Measurements from ENCODE around the gene ATF6.

Gene ATF6

DNA sequence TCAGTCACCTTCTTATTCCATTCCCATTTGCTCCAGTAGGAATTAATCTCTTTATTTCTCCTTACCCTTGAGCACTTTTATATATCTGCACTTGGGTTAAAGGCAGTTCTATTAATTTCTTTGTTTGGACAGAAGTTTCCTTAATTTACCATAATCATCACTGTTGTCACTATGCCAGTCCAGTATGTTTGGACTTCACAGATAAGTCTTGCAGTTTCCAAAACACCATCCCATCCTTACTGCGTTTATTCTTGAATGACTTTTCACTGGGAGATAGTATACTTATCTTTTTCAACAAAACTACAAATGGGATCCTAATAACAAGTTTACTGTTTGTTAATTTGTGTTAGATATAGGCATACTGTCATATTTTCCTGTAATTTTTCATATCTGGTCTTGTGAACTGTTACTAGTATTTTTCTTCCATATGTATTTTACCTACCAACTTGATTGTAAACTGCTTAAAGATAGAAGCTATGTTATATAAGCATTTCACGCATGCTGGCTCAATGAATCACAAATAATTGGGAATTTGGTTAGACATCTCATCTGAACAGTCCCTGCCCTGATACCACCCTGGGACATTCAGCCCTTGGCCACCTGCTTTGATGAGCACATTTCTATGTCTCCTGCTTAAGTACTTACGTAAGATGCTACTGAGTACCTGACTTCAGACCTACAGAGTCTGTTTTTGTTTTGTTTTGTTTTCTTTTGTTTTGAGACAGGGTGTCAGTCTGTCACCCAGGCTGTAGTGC, 179.4 kb downstream of the ATF6 start:
- no peak for DNase-seq

DNA sequence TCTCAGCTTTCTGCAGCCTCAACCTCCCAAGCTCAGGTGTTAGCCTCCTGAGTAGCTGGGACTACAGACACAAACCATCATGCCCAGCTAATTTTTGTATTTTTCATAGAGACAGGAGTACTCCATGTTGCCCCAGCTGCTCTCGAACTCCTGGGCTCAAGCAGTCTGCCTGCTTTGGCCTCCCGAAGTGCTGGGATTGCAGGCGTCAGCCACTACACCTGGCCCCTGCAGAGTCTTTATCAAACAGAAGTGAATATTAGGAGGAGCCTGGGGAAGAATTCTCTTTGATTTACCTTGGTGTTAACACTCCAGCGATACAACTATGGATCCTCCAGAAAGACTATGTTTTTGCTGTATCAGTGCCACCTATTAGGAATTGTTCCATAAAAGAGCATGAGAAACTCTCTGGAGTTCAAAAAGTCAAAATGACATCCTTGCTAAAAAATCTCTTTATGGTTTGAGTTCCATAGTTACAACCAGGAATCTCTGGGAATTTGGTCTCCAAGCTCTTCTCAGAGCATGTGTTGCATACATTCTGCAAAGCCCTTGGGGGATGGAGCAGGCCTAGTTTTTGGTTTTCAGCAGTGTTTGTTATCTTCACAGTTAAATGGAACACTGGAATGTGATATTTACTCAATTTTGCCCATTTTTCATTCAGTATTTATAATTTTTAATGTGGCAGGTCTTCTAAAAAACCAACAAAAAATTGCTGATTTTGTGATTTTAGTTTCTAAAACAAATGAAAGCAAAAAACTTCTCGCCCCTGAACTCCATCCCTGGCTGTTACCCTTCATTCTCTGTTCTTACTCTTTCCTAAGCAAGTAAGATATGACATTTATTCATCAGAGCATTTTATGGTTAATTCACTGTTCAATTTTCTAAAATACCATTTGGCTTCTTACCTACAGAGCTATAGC, 180.2 kb downstream of the ATF6 start:
- no peak for DNase-seq

DNA sequence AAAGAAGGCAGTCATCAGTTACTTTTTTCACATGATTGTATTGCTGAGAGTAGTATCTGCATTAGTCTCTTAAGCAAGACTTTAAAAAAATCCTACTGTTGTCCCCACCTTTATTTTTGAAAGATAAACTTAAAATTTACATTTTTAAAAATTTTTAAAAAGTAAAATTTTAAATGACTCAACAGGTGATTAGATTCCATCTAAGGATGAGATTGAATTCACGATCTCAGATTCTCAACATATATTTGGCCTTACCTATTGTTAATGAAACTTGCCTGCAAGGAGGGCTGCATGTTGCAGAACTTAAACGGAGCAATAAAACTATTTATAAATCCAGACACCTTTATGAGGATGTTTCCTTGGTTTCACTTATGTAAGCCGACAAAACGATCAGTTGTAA, 182.3 kb downstream of the ATF6 start:
- no peak for DNase-seq

DNA sequence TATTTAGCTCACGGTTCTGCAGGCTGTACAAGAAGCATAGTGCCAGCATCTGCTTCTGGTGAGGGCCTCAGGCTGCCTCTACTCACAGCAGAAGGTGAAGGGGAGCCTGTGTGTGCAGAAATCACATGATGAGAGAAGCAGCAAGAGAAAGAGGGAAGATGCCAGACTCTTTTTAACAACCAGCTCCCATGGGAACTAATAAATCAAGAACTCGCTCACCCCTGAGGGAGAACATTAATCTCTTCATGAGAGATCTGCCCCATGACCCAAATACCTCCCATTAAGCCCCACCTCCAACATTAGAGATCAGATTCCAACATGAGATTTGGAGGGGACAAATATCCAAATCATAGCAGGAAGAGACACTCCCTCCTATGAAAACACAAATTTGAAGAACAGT, 183.4 kb downstream of the ATF6 start:
- DNase-seq = no peak

DNA sequence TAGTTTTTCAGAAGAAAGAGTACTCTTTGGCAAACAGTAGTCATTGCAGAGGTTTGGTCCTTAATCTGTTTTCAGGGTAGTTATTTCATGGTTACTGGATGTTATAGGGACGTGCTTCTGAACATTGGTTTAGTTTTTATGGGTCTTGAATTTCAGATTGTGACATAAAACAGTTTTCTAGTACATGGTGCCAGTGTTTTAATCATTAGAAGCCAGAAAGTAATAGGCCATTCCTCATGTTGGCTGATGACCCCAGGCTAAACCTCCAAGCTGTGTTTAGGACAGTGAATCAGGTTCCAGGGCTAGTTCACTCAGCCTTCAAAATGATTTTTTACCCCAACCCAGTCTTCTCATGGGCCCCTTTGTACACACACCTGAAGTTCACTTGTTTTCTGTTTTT, 184.3 kb downstream of the ATF6 start:
- DNase-seq = no peak

DNA sequence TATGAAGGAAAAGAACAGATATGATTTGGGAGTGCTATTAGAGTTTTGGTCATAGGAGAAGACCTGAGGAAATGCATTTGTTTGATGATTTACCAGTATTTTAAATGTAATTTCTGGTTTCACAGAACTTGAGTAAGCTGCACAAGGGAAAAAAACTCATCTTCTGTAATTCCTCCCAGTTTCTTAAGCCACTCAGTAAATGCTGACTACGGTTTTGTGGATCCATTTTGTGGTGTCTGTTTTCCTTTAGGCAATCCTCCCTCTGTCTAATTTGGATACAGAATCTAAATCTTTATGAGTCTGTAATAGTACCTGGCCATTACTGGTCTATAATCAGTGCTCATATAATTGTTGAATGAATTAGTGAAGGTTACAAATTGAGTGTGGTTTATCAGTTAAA, 185.5 kb downstream of the ATF6 start:
- no peak for DNase-seq

DNA sequence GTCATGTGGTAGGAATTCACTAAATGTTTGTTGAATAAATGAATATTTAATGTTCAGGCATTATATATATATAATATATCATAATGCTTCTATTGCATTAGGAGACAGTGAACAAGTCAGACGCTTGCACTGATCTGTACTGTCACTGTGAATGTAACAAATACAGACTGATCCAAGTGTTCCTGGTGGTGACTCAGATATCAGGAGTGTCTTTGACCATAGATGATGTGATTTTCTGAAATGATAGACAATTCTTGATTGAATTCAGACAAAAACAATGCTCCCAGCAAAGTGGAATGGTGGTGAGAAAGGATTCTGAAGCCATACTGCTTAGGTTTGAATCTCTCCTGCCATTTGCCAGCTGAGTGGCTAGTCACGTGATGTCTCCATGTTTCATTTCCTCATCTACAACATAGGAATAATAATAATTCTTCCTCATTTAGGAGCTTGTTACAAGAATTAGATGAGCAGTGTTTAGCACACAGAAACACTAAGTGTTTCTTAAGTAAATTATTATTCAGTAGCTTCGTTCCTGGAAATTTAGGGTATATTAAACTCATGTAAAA, 186.6 kb downstream of the ATF6 start:
- DNase-seq = no peak

DNA sequence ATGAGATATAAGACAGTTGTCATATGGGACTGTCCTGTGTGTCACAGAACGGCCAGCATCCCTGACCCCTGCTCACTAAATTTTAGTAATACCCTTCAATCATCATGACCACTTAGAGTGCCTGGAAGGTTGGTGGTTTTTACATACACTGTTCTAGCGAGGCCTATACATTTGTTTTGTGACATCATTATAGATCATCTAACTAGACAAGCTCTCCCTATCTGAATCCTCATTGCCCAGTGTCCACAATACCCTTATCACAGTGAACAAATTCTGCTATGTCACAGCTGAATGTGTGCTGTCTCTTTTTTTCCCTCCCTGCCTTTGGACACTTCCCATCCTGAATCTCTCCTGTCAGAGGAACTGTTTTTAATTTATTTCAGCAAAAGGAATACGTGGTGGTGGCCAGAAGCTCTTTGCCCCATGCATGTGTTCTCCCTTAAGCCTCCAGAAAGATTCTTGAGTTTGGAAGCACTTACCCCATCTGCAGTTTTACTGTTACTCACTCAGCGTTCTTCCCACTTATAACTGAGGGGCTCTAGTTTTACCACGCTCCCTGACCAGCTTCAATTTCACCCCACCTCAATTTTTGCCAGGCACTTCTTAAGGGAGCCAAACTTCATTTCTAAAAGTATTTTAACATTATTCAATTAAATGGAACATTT, 187.3 kb downstream of the ATF6 start:
- no peak for DNase-seq

DNA sequence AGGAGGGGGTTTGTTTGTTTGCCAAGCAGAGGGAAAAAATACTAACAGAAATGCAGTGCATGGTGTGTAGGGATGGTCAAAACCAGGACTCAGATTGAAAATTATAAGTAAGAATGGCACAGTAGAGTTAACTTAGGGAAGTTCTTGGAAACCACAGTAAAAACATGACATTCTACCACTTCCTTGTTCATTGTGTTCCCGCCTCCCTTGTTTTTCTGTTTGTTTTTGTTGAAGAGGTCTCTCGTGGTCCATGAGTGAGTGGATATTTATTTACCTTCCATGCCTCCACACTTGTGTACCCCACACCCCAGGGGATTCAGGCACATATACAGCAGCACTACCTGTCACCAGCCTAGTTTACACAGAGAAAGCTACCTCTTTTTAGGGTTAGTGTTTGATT, 187.9 kb downstream of the ATF6 start:
- no peak for DNase-seq

DNA sequence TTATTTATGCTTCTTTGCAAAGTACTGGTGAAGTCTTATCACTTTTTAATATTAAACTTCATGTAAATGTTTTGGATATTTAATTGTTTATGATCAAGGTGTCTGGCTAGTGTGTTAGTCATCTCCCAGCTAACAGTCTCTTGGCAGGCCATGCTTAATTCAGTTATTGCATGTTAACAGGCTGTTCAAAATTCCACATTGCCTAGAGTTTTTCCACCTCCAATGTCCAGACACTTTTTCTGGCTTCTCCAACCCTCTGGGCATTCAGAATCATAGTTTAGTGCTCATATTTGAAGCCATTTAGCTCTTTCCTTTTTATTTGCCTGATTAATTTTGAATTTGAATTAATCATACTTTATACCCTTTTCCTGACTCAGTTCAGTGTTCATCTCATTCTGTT, 188.3 kb downstream of the ATF6 start:
- DNase-seq = no peak

DNA sequence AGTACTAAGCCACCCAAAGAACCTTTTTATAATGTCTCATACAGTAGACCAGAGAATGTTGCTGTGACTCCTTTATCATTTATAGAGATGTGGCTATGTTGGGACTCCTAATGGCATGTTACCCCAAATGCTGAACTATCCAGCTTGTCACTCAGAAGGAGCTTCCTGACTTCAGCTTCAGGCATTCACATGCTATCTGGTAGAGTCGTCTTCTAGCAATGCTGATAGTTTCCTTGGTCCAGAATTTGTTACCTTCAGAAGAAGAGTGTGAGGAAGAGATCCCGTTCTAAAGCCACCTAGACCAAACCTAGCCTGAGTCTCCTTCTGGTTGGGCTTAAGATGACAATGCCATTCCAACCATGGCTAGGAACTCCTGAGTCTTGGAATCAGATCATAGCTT, 189.5 kb downstream of the ATF6 start:
- DNase-seq = no peak

DNA sequence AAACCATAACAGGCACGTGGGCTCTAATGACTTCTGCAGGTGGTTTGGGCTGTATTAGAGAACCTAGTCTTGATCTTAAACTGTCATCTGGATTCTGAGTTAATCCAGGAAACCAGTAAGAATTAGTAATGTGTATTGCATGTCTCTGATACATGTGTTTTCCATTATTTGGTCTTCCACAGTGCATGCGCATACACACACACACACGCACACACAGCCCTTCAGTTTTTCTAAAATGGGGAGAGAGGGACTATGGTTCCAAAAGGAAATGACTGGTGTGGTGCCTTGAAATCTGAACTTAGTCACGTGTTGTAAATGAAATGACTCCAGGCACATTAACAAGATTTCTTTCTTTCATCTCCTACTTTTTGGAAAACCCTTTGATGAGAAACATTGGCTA, 190.0 kb downstream of the ATF6 start:
- no peak for DNase-seq

DNA sequence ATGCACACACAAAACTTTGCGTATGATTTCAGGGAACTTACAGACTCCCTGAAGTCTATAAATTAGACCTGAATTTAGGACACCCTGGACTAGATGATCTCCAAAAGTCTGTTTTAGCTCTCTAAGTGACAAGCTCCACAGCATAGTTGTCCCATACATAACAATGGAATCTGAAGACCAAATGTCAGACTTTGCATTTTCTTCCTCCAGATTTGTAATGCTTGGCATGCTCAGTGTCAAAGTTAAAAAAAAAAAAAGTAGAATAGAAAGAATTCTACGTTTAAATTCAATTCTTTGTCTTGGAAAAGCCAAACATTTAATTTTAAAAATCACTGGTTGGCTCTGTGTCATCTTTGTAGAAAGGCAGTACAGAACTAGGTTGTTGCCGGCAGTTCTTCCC, 190.8 kb downstream of the ATF6 start:
- DNase-seq = no peak

DNA sequence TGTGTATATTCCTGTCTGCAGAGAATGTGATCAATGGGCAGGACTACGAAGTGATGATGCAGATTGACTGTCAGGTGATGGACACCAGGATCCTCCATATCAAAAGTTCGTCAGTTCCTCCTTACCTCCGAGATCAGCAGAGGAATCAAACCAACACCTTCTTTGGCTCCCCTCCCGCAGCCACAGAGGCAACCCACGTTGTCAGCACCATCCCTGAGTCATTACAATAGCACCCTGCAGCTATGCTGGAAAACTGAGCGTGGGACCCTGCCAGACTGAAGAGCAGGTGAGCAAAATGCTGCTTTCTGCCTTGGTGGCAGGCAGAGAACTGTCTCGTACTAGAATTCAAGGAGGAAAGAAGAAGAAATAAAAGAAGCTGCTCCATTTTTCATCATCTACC, 192.3 kb downstream of the ATF6 start:
- no peak for DNase-seq

DNA sequence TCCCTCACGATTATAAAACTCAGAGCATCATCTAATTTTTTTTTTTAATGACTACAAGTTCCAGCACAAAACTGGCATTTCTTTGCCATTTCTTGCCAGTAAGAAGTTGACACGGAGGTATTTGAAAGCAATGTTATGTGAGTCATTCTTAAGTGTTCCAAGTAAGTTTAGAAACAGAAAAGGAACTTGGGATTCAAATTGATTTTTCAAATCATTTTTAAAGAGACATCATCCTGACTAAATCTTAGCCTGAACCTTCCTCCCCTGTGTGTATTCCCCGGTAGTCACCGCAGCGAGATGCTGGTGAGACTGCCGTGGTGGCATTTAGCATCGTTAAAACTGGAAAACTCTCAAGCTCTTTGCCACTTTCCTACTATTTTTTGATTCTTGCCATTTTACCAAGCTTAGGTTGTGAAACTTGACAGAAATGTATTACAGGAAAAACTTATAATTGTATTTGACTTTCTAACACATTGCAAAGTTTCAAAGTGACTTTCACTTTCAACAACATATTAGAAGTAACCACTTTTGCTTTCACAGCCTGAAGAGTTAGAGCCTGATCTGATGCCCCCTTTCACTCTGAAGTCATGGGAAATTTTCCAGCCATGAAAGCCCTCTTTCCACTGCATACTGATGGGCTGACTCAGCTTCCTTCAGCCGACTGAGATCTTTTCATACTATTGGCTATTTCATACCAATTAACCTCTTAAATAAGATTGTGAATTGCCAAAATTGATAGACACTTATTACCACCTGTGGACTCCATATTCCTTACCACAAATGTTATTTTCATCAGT, 196.2 kb downstream of the ATF6 start:
- DNase-seq = no peak

DNA sequence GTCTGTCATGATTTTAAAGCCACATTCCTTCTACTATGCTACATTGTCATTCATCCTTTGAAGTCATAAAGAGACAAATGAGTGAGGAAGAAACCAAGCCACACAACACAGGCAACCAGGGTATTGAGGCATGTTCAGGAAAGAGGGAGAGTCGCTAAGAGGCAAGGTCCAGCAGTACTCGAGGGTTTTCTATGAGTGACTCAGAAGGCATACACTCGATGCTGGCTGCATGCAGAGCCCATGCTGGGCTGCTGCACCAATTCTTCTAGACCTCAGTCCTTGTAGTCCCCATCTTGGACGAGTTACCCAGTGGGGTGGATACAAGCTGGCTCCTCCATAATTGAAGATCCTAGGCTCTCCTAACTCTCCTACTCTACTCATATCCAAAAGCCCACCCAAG, 199.9 kb downstream of the ATF6 start:
- no peak for DNase-seq

DNA sequence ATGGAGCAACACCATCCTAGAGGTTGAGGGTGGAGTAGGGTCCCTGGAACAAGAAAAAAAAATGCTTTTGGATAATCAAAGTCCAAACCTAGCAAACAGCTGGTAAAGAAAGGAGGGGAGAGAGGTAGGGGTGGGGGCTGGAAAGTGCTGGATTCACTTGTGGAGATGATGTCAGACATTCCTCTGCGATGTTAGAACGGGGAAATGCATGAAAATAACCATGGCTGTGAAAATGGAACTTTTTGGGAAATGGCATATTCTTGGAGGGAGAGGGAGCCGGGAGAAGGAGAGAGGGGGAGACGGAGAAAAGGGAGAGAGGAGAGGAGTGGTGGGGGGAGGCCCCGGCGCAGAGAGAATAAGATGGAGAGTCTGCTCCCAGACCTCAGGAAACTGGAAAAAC, 203.9 kb downstream of the ATF6 start:
- no peak for DNase-seq

DNA sequence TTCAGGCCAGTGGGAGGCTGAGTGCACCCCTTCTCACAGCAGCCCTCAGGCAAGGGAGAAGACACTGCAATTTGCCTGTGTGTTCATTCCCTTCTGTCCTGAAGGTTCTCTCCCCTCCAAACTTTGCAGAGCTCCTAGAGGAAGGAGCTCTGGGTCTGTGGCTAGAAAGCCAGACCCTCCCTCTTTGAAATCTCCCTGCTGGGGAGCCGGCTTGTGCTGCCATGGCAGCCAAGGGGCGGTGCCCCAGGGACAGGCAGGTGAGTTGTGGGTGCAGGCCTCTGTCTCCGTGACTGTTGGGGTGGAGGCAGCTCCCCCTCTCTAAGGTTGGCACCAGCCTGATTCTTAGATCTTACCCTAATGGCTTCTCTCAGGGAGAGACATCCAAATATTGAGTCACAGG, 204.5 kb downstream of the ATF6 start:
- no peak for DNase-seq

DNA sequence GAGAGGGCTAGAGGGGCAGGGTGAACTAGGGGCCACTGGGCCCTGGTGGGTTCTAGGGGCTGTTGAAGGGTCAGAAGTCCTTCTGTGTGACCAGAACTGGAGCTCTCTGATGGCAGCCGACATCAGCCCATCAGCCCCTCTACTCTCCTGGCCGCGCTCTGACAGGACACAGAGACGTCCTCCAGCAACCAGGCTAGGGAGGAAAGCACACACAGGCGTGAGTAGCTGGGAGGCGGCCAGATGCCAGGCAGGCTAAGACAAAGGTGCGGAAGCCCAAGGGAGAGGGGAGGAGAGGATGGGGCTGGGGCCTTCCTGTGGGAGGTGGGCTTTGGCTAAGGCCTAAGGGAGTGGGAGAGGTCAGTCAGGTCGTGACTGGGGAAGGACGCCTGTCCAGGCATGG, 206.7 kb downstream of the ATF6 start:
- no peak for DNase-seq

DNA sequence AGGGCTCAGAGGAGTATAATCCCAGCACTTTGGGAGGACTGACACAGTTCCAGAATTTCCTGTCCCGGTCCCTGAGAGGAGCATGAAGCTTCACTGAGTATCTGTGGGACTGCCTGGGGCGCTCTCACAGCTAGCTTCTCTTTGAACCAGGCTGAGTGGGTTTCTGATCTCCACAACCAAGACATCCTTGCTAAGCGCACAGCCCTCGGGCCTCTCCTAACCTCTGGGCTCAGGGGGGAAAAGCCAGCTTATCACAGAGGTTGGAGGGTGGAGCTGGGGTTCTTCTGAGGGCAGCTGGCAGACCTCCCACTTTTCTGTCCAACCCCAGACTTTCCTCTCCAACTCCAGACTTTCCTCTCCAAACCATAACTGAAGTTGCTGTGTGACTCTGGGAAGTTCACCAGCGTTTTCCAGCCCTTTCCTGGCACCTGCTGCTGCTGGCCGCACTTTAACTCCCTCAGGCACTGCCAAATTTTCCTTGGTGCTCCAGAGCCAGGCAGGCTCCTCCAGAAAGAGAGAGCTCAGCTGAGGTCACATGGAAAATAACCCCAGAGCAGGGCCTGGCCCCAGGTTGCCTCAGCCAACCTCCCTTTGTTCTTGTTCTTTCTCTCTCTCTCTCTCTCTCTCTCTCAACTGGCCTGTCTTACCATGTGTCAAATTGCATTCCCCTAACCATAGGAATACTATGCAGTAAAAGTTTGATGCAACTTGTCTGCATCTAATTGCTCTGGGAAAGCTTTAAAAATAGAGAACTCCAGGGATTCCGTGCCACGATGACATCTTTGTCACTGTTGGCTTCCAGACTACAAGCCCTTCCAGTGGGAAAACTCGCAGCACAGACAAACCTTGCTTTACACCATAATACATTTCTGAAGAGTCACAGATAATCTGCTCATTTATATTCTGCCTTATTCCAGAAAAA, 208.1 kb downstream of the ATF6 start:
- no peak for DNase-seq

DNA sequence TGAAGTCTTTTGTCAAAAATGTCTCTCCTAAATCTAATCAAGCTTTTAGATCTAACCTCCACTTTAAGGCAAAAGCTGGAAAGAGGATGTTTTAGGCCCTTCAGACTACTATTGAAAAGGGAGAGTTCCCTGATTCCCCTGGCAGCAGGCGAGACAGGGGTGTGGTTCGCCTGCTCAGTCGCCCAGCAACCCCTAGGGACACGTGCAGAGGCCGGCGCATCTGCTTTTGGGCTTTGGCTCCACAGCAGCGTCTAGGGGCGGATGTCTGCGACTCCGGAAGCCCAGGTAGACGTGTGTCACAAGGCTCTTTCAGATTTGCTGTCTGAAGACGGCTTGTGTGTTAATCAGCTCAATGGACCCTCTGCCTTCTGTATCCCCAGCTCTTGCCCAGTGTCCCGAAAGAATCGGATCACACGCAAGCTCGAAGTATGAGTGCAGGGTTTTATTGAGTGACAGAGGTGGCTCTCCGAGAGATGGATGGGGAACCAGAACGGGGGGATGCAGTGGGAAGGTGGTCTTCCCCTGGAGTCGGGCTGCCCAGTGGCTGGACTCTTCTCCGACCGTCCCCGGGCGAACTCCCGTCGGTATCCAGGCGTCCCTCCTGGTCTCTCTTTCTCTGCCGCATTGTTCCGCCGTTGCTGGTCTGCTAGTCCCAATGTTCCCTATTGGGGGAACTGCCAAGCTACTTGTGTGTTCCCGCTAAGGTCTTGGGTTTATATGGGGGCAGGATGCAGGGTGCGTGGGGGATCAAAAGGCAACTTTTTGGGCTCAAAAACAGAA, 212.1 kb downstream of the ATF6 start:
- no peak for DNase-seq

Measured in activated naive CD4-positive, alpha-beta T cell (primary cell).